NCI-H510A treated with DMSO at 0.1 percent for 48 hours (cell line): ENCODE results near the gene FYB1.
"Not testable (repeated sequence)": the region's sequence is repeated elsewhere in the genome, so short reads cannot be mapped to it uniquely, and the experiment has no call there.

Experiments
- DNase-seq: peaks from one replicate; lab custom pipeline; 2025; lab: John Stamatoyannopoulos, UW

The FYB1 gene

DNA sequence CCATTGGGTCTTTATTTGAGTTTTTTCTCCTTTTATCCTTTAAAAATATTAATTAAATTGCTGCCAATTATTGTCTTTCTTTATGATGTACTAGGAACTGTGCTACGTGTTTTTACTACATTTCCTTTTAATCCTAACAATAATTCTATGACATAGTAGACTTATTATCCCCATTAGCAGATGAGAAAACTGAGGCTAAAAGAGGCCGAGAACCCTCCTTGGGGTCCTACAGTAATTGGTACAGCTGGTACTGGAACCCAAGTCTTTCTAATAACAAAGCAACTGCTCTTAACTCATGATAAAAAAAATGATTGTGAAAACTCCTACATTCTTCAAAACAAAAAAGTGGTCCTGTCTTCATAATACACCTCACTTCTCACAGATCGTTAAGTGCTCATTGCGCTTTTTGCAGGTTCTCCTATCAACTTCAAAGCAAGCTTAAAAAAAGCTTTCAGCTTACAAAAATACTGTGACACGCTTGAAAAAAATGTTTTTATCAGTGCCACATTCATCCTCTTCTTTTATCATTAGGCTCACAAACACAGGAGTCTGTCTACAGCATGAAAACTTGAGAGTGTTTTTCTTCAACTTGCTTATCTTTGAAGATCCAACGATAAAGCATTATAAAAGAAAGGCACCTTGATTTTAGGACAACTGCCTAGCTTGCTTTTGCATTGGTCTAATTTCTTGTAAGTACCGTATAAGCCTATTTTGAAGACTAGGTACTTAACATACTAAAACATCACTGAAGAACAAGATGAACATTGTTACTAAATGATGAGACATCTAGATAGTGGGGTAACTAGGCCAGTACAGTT, 32.4 kb downstream of the FYB1 start:
- no peak for DNase-seq

DNA sequence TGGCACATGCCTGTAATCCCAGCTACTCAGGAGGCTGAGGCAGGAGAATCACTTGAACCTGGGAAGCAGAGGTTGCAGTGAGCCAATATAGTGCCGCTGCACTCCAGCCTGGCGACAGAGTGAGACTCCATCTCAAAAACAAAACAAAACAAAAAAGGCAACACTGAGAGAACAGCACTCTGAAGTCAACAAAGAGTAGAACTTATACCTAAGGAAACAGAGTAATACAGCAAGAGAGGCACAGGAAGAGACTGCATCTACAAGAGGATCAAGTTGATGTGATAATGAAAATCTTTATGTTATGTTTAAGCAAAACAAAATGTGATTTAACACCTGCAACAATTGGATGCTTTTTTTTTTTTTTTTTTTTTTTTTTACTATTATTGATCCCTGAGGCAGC, 33.1 kb downstream of the FYB1 start:
- no peak for DNase-seq

DNA sequence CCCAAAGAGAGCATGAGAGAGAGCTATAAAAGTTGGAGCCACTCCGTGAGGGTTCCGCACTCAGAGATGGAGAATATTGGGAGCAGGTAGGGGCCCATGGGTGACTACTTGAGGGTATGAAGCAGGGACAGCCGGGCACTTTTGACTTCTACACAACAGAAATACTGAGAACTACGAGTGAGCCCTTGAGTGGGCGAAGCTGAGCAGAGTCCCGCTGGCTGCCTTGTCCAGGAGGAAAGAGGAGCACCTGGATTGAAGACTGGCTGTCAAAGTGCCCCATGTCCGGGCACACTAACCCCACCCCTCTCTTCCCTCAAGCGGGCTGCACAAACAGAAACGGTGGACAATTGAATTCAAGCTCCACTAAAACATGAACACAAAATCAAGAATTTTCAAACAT, 33.6 kb downstream of the FYB1 start:
- no peak for DNase-seq

DNA sequence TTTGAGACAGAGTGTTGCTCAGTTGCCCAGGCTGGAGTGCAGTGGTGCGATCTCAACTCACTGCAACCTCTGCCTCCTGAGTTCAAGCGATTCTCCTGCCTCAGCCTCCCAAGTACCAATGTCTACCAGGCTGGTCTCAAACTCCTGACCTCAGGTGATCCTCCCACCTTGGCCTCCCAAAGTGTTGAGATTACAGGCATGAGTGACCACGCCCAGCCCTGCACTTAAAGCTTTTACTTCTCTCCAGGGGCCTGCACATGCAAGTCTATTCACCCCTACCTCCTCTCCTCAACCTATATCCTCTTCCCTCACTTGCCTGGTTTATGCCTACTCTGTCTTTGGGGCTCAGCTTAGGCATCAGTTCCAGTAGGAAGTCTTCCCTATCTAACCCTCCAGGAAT, 39.8 kb downstream of the FYB1 start:
- DNase-seq, result not testable (repeated sequence)

DNA sequence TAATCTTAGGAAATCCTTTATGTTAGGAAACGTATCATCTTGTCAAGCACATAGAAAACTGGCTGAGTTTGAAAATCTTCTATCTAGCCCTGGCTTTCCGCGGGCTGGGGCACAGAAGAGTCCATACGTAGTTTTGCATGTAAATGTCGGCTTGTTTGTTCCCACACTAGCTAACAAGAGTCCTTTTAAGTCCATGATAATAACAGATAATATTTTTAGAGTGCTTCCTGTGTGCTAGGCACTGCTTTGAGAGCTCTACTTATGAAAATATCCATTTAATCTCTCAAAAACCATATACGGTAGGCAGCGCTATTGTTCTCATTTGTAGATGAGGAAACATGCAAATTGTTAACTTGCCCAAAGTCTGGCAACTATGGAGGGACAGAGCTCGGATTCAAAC, 40.5 kb downstream of the FYB1 start:
- DNase-seq, result no peak

DNA sequence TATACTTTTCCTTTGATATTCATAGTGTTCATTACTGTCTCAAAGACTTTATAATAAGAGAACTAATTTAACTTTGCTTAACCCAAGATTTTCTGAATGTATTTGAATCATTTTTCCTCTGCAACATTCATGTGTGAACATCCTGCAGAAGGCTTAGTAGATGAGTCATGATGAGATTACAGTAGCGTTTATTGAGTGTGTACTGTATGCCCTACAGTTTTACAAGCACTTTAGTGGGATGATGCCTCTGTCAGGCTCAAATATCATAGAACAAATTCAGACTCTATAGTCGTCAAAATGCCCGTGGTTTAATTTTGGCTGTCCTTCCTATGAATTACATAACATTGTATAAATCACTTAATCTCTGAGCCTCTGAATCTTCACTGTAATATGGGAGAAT, 41.2 kb downstream of the FYB1 start:
- DNase-seq, result no peak

DNA sequence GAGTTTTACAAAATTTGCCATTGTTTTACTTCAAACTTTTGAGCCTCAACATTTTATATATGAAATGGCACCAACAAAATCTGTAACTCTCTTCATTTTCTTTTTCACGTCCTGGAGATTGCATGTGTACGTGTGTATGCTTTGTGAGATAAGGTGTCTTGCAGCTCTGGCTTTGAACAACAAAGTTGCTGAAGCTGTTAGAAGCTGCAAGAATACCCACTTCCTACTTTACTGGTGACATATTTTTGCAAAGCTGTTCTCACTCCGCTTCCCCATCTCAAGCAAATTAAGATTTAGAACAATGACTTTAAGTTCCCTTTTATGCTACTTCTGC, 41.8 kb downstream of the FYB1 start:
- no peak for DNase-seq

DNA sequence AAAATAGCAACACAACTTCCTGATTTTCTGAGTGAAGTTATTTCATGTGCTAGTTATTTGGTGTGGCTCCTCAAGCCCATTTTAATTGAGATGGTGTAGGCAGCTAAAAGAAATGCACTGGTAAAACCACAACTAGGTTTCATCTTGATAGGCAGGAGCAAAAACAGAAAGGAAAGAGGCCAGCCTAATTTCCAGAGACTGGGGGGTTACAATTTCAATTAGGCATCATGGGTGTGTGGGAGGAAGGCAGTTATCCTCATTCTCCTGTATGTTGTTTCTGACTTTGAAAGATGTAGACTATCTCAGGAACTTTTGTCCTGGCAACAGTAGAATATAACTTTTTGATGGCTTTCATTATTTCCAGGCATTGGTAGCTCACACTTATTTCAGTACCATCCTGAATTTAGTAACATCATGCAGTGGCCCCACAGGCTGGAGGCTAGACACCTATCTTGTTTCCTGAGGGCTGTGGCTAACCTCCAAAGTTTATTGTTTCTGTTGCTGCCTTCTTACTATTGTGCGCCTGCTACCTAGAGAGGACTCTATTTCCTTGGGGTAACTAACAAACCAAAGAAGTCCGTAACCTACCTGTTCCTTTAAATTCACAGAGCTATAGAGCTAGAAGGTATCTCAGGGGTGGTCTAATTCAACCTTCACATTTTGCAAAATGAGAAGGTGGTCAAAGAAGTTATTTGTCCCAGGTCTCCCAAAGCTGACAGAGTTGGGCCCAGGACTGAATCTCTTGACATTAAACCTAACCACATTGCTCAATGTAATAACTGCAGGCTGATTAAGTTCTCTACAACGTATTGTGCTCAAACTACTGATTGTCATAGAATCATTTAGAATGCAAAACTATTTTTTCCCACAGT, 42.4 kb downstream of the FYB1 start:
- DNase-seq, result no peak

DNA sequence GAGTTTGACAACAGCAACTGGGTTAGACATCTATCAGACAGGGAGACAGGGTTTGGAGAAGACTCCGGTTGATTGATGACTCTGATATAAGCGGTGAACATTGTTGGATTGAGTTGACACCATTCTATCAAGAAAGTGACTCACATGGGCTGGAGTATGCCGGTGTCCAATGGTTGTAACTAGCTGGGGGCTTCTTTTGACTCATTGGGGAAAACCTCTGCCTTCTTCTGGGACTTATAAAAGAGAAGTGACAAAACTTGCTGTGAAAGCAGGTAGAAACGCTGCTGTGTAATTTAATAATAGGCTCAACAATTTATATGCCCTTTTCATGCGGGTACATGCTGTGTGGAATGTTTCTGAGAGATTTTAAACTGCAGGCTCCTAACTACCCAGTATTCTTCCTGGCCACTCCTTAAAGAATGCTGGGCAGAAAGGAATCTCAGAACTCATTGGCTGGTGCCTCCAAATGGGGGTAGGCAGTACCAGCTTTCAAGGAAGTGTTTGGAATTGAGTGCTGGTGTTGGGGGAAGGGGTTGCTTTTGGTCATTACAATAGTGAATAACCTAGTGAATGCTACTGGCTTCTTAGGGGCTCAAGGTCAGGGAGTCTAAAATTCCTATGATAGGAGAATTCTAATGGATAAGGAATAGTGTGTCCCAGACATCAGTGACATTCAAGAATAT, 43.9 kb downstream of the FYB1 start:
- DNase-seq, result no peak

DNA sequence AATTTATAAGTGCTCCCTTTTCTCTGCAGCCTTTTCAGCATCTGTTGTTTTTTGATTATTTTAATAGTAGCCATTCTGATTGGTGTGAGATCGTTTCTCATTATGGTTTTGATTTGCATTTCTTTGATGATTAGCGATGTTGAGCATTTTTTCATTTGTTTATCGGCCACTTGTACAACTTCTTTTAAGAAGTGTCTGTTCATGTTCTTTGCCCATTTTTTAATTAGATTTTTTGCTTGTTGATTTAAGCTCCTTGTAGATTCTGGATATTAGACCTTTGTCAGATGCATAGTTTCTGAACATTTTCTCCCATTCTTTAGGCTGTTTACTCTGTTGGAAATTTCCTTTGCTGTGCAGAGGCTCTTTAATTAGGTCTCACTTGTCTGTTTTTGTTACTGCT, 46.3 kb downstream of the FYB1 start:
- DNase-seq, result no peak

DNA sequence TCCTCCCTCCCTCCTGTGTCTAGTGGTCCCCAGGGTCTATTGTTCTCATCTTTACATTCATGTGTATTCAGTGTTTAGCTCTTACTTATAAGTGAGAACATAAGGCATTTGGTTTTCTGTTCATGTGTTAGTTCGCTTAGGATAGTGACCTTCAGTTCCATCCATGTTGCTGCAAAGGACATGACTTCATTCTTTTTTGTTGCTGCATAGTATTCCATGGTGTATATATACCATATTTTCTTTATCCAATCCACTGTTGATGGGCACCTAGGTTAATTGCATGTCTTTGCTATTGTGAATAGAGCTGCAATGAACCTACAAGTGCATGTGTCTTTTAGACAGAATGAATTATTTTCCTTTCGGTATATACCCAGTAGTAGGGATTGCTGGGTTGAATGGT, 46.8 kb downstream of the FYB1 start:
- no peak for DNase-seq

DNA sequence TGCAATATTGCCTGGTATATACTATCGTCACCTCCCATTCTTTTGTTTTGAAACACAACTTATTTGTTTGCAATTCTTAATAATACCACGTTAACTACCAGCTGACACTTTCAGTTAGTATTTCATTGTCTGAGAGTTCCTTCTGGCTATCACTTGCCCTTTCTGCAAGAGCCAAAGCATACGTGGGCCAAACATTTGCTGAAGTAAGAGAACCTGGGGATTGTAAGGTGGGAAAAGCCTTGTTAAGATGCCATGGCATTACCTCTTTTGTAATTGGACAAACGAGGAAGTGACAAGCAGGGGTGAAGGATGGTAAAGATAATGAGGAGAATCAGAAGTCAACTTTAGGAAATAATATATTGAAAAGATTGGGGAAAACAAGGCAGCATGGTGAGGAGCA, 47.7 kb downstream of the FYB1 start:
- DNase-seq, result no peak

DNA sequence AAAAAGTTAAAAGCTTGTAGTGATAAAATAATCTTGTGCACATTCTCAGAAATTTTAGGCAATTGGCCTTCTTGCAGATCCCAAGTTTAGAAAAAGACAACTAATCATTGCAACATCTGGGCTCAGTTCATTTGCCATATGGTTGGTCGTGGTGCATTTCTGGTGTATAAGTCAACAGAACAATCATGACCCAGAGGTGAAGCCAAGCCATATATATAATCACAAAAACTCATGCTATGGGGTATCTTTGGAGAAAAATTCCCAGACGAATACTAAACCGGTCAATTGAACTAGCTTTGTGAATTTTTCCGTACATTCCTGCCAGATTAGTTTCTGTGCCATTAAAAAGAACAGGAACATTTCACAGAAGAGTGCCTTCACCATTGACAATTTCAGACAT, 50.3 kb downstream of the FYB1 start:
- DNase-seq, result no peak

DNA sequence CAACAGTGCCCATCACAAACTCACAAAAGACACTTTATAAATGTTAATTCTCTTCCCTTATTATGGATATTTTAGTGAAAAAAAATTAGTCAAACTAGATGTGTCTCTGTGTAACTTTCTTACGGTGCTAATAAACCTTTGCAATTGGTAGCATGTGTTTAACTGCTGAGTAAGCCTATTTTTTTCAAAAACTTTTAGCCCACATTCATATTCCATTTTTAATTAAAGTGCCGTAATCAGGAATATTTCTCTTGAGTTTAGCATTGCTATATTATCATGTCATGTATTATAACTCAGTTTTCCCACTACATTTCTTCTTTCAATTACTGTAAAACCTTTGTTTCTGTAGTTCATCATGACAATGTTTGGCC, 51.4 kb downstream of the FYB1 start:
- DNase-seq, result no peak

DNA sequence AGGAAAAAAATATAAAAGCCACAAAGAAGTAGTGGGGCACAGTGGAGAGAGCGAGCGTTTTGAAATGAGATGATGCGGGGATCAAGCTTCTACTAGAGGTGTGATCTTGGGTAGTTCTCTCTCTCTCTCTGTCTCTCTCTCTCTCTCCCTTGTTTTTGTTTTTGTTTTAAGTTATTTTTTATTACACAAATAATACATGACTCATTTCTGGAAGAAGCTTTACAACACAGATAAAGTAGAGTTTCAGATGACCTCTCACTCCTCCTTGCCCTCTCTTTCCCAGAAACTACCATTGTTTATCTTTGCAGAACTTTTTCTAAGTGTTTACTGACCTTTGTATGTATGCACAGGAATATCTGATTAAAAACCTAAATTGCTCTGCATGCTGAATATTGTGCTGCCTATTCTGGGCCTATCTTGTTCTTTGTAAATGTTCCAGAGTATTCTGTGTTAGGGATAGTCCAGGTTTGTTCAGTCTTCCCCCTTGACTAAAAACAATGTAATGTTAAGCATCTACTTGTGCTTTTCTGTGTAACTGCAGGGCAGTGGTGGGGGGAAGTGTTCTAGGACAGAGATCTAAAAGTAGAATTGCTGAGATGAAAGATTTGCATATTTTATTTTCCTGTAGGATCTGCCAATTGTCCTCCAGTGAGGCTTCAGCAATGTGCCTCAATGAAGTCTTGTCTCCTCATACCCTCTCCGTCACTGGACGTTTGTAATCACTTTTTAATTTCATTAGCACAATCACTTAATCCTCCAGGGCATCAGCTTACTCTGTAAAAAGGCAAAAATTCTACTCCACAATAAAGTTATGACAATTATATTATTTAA, 52.0 kb downstream of the FYB1 start:
- DNase-seq, result no peak

DNA sequence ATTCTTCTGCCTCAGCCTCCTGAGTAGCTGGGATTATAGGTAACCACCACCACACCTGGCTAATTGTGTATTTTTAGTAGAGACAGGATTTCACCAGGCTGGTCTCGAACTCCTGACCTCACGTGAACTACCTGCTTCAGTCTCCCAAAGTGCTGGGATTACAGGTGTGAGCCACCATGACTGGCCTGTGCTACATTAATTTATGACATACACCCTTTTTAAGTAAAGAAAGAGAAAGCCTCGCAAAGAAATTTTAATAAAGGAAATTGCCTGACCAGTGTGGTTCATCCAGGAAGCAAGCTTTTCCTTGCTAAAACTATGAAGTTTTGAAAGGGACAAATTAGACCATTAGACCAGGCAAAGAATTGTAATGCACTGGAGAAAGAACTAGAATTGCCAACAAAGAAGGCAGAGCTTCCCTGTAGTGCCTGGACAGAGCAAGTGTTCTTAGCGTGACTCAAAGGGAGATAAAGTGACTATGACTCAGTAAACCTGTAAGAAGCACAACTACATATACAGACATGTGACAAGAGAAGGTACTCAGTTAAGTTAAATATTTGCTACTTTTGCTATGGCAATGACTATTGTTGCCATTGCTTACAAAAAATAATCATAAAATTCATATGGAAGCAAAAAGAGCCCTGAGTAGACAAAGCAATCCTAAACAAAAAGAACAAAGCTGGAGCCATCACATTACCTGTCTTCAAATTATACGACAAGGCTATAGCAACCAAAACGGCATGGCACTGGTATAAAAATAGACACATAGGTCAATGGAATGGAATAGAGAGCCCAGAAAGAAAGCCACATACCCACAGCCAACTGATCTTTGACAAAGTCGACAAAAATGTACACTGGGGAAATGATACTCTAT, 54.6 kb downstream of the FYB1 start:
- no peak for DNase-seq

DNA sequence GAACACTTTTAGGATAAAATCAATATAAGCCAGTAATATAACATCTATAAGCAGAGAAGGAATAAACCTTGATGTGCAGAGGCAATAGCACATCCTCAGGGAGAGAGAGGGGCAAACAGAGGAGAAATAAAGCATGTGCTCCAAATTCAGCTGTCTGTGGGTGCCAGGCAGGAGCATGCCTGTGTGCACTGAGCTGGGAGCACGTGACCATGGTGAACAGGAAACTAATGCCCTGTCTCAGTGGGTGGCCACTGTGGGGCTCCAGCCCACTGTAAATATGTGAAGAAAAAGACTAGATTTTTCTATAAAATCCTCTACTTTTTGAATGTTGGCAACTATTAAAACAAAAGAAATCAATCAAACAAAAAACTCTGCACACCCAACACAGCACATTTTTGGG, 55.3 kb downstream of the FYB1 start:
- no peak for DNase-seq

DNA sequence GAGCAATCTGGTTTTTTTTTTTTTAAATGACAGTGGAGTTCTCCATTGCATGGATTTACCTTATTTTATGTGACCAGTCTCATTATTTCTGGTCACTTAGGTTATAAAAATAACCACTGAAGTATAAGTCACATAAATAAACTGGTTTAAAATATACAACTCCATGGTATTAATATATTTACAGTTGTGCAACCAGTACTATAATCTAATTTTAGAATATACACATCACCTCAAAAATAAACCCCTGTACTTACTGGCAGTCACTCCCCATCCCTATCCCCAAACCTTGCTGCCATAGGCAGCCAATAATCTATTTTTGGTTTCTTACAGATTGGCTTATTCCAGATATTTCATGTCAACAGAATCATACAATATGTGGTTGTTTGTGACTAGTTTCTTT, 57.8 kb downstream of the FYB1 start:
- no peak for DNase-seq

DNA sequence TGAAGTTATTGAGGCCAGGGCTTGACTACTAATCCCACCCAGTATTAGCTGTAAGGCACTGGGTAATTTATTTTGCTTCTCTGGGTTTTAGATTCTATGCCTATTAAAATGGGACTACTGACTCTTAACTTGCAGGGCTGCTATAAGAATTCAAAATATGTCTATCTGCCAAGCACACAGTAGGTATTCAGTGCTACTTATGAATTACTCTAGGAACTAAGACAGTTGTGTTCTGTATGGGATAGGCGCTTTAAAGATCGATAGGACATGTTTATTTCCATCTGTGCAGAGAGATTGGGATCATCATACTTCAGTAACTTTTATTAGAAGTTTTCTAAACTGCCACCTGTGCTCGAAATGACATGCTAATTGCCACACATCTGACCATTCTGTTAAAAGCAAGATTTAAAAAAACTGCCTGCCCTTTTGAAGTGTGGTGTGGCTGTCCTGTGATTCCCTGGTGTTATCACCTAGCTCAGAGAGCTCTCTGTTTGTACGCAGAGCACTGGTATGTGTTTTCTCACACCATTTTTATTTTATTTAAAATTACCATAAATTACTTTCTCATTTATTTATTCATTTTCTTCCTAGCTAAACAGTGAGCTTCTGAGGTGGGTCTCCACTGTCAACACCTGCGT, 58.7 kb downstream of the FYB1 start:
- no peak for DNase-seq

DNA sequence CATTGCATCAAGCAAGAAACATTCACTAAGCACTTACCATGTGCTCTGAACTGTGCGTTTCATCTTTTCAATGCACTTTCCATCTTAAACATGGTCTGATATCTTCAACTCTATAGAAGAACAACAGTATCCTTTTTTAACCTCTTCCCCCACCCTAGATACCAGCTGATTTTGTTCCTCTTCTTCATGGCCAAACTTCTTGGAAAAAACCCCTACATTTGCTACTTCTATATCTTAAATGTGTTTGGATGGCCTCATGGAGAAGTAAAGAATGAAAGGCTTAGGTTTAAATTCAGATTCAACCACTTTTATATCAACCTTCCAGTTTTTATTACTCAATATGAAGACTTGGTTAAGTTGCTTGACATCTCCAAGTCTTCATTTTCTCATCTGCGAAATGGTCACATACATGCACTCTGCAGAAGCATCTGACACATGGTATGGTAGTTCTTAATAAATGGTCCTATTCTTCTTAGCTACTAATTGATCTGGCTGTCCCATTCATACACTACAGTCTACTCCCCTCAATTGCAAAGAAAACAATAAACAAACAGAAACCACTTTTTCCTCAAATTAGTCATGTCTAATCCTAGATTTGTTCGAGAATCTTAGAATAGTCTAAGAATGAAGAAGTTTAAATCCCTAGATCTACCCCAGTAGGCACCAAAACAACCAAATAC, 59.4 kb downstream of the FYB1 start:
- DNase-seq, result no peak
